Left ventricle myocardium inferior (tissue), 1 donor: Measurements from ENCODE around the gene CFD. TPM values are rescaled to one million over a fixed set of nuclear protein-coding genes. Genes with fewer than 3 reads are reported as not detected.
A peak's percentile ranks its signal among the peaks of the same experiment; 100 is the strongest.

Experiments
- DNase-seq: peaks from one replicate; pipeline ENCODE4 v3.0.0-alpha.2; 2020
- H3K27ac ChIP-seq: fragments of 200-600 bp; replicated peaks from 2 replicates; pipeline ENCODE4 v1.8.0; 2021
- H3K27me3 ChIP-seq: fragments of 200-600 bp; 2 replicates; pipeline ENCODE4 v1.8.0; 2021; ENCODE audit warnings: low read depth
- H3K36me3 ChIP-seq: fragments of 200-600 bp; 2 replicates; pipeline ENCODE4 v1.8.0; 2021
- H3K4me1 ChIP-seq: fragments of 200-600 bp; 2 replicates; pipeline ENCODE4 v1.8.0; 2021
- H3K4me3 ChIP-seq: fragments of 200-600 bp; 2 replicates; pipeline ENCODE4 v1.8.0; 2021; ENCODE audit warnings: mild to moderate bottlenecking, moderate library complexity
- H3K9me3 ChIP-seq: fragments of 200-600 bp; replicated peaks from 2 replicates; pipeline ENCODE4 v1.8.0; 2021
- intact Hi-C: fragments of 100-400 bp; cut with micrococcal nuclease; formaldehyde crosslinking; loops from one replicate; pipeline ENCODE4 v1.11.0; 2022
- total RNA-seq: library from RNA; stranded (reverse); fragmentation: NEBNext Ultra II Directional; extraction: Animal tissue kit (Norgen Biotek cat#: 25700); gene quantifications from one replicate; pipeline ENCODE4 v1.2.1, GENCODE V29; 2021
- TF ChIP-seq, protein P1 (sequence below): fragments of 200-600 bp; IDR thresholded peaks from 2 replicates; pipeline ENCODE4 v1.8.0; 2021; ENCODE audit warnings: antibody characterized with exemption, mild to moderate bottlenecking, borderline replicate concordance
- donor health status: DM: no; HTN: yes; CAD: no; lungs with severe emphysema.

Gene CFD
- total RNA-seq, 1 donor from 2014 or later, result 200 TPM

DNA sequence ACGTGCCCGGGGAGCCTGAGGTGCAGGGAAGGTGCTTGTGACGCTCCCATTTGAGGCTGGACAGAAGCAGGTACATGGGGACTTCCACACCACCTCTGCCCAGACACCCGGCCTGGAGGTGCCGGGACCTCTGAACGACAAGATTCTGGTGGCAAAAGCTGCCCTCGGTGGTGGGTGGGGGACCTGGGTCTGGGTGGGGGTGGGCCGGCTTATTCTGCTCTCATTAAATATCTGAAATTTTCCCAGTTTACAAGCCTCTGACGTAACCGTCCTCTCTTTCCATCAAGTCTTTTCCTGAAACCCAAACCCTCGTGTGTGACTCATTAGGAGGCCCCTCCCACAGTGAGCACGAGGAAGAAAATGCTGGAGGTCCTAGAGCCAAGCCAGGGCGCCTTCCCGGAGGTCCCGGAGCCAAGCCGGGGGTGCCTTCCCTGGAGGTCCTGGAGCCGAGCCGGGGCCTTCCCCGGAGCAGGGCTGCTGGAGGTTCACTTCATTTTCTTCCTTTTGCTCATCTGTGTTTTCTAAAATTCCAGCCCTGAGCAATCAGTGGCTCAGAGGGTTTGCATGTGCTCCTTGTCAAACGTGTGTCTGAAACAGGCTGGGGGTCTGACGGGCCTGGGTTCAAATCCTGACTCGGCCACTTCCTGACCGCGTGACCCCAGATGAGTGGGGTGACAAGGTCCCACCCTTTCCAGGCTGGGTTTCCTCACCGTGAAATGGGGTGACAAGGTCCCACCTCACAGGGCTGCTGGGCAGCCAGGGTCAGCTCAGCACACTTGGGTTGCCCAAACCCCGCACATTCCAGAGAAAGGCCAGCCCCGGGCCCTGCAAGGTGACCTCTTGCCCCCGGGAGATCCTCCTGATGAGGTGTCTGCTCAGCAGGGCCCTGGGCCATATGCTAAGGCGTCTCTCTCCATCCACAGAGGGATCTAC is 10.0 kb downstream of the CFD start:
- DNase-seq, result peak; percentile 66
- Histone ChIP-seq H3K9me3 (no peaks in the 10 kb centered on the region), H3K36me3 (peaks cover 18% of the 10 kb centered on the region), H3K4me3 (no peak overlapping the region), H3K4me1 (peaks cover 41% of the 10 kb centered on the region), H3K27me3 (no peaks in the 10 kb centered on the region), H3K27ac (peak overlapping the region; percentile 60)
- intact Hi-C loops, result no loop called here
- TF ChIP-seq, protein P1, sequence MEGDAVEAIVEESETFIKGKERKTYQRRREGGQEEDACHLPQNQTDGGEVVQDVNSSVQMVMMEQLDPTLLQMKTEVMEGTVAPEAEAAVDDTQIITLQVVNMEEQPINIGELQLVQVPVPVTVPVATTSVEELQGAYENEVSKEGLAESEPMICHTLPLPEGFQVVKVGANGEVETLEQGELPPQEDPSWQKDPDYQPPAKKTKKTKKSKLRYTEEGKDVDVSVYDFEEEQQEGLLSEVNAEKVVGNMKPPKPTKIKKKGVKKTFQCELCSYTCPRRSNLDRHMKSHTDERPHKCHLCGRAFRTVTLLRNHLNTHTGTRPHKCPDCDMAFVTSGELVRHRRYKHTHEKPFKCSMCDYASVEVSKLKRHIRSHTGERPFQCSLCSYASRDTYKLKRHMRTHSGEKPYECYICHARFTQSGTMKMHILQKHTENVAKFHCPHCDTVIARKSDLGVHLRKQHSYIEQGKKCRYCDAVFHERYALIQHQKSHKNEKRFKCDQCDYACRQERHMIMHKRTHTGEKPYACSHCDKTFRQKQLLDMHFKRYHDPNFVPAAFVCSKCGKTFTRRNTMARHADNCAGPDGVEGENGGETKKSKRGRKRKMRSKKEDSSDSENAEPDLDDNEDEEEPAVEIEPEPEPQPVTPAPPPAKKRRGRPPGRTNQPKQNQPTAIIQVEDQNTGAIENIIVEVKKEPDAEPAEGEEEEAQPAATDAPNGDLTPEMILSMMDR, result no peak

DNA sequence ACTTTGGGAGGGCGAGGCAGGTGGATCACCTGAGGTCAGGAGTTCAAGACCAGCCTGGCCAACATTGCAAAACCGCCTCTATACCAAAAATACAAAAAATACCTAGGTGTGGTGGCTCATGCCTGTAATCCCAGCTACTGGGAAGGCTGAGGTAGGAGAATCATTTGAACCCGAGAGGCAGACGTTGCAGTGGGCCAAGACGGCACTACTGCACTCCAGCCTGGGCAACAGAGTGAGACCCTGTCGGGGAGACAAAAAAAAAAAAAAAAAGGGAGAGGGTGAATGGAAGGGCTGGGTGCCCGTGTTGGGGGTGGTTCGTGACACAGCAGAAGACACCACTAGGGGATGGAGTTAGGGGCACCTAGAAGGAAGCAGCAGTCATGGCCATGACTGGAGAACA is 10.8 kb downstream of the CFD start:
- H3K27me3 ChIP-seq, result no peaks in the 10 kb centered on the region
- no peak for DNase-seq
- TF ChIP-seq, protein P1, result no peak
- intact Hi-C loops, result no loop called here
- peaks cover 22% of the 10 kb centered on the region for H3K36me3 ChIP-seq
- H3K4me3 ChIP-seq, result no peak overlapping the region
- no peaks in the 10 kb centered on the region for H3K9me3 ChIP-seq
- H3K4me1 ChIP-seq, result peaks cover 41% of the 10 kb centered on the region
- H3K27ac ChIP-seq, result peak overlapping the region; percentile 60

GRCh38 chr19:870963-871401 is 11.5 kb downstream of the CFD start:
- H3K27me3 ChIP-seq, result no peaks in the 10 kb centered on the region
- no peaks in the 10 kb centered on the region for H3K9me3 ChIP-seq
- H3K36me3 ChIP-seq, result peaks cover 27% of the 10 kb centered on the region
- peaks cover 41% of the 10 kb centered on the region for H3K4me1 ChIP-seq
- peak; percentile 80 for DNase-seq
- intact Hi-C loops, result no loop called here
- no peak overlapping the region for H3K4me3 ChIP-seq
- peak overlapping the region; percentile 56 for H3K27ac ChIP-seq
- TF ChIP-seq, protein P1, result no peak

DNA sequence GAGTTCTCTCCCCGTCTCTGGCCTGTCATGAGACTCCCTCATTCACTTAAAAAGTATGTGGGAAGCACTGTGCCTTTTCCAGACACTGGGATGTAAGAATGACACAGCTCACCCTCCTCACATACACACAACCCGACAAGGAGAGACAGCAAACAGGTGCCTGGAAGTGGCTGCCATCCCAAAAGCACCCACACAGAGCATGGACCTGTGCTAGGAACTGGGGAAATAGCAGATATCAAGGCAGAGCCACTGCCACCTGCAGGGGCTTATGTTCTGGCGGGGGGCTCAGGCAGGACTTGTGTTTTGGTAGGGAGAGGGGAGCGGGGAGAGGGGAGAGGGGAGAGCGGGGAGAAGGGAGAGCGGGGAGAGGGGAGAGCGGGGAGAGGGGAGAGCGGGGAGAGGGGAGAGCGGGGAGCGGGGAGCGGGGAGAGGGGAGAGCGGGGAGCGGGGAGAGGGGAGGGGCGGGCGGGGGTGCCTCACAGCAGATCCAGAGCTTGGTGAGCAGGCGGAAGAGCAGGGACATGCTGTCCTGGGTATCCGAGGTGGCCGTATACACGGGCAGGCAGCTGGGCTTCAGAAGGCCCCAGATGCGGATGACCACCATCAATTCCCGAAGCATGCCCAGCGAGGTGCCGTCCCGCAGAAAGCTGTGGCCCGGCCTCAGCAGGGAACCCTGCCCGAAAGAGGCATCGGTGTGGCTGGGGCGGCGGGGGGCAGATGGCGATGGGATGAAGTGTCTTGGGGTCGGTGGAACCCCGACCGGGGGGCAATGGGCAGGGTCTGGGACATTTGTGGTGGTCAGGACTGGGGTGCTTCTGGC is 12.2 kb downstream of the CFD start:
- peaks cover 41% of the 10 kb centered on the region for H3K4me1 ChIP-seq
- TF ChIP-seq, protein P1, result no peak
- no peak for DNase-seq
- no peaks in the 10 kb centered on the region for H3K27me3 ChIP-seq
- H3K9me3 ChIP-seq, result no peaks in the 10 kb centered on the region
- peak overlapping the region; percentile 84 for H3K27ac ChIP-seq
- peak overlapping the region; percentile 45 for H3K4me3 ChIP-seq
- H3K36me3 ChIP-seq, result peaks cover 31% of the 10 kb centered on the region
- intact Hi-C loops, result no loop called here

- peak; percentile 75 for DNase-seq
- Histone ChIP-seq H3K4me1 (peaks cover 41% of the 10 kb centered on the region), H3K4me3 (peak overlapping the region; percentile 45), H3K9me3 (no peaks in the 10 kb centered on the region), H3K27ac (peak overlapping the region; percentile 84), H3K36me3 (peaks cover 38% of the 10 kb centered on the region), H3K27me3 (no peaks in the 10 kb centered on the region)
- TF ChIP-seq, protein P1, result no peak
- intact Hi-C loops, result no loop called here
These were observed 12.9 kb downstream of the CFD start for GRCh38 chr19:872266-872951.
